ENCODE results near the gene PTP4A1. TPM values are rescaled to one million over a fixed set of nuclear protein-coding genes. Genes with fewer than 3 reads are reported as not detected.

Gene PTP4A1
- total and polyA plus RNA-seq, 2 of the 13 experiments (the other 11 are each of a cell fraction or from before 2014, with no cell fraction given), result 141 to 376 TPM

- no peak for TF ChIP-seq CBX1 (IDR thresholded peaks at IDR 0.05; ENCODE audit: low read depth)
- TF ChIP-seq SMARCE1 (IDR thresholded peaks at IDR 0.05; ENCODE audit: borderline replicate concordance), result no peak
- TF ChIP-seq PHF8 (CRISPR knock-in tag; IDR thresholded peaks at IDR 0.05), result peak; percentile 15; the same call in 1 of the 2 replicates
- peak; percentile 48 for TF ChIP-seq ZNF781 (CRISPR knock-in tag; IDR thresholded peaks at IDR 0.05; ENCODE audit: borderline replicate concordance, not compliant biosample characterization)
- no peak for TF ChIP-seq ZNF605 (CRISPR knock-in tag; IDR thresholded peaks at IDR 0.05)
- TF ChIP-seq SOX5 (CRISPR knock-in tag; IDR thresholded peaks at IDR 0.05; ENCODE audit: borderline replicate concordance), result peak; percentile 53
- TF ChIP-seq CCDC6 (CRISPR knock-in tag; IDR thresholded peaks at IDR 0.05), result no peak
- TF ChIP-seq FOXC1 (CRISPR knock-in tag; IDR thresholded peaks at IDR 0.05; ENCODE audit: borderline replicate concordance), result no peak
- no peak for TF ChIP-seq ZNF891 (CRISPR knock-in tag; IDR thresholded peaks at IDR 0.05)
- TF ChIP-seq SCMH1 (CRISPR knock-in tag; IDR thresholded peaks at IDR 0.05; ENCODE audit: borderline replicate concordance), result no peak
- TF ChIP-seq ZNF619 (CRISPR knock-in tag; IDR thresholded peaks at IDR 0.05), result no peak
- TF ChIP-seq ZFP36L2 (CRISPR knock-in tag; IDR thresholded peaks at IDR 0.05), result no peak
- TF ChIP-seq NCOR1 (IDR thresholded peaks at IDR 0.05; ENCODE audit: borderline replicate concordance, low read length), result no peak
- TF ChIP-seq IKZF4 (CRISPR knock-in tag; IDR thresholded peaks at IDR 0.05; ENCODE audit: borderline replicate concordance, low read depth, not compliant biosample characterization), result peak; percentile 81
- TF ChIP-seq, protein P1, sequence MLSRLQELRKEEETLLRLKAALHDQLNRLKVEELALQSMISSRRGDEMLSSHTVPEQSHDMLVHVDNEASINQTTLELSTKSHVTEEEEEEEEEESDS (CRISPR knock-in tag; IDR thresholded peaks at IDR 0.05; ENCODE audit: borderline replicate concordance), result no peak
- peak; percentile 86; the same call in 1 of the 2 replicates for TF ChIP-seq IRF2 (CRISPR knock-in tag; IDR thresholded peaks at IDR 0.05)
- TF ChIP-seq ZKSCAN5 (CRISPR knock-in tag; IDR thresholded peaks at IDR 0.05), result no peak
- peak; percentile 82 for TF ChIP-seq ZEB1 (IDR thresholded peaks at IDR 0.05; ENCODE audit: insufficient replicate concordance, low read depth)
- no peak for TF ChIP-seq RFX5 (IDR thresholded peaks at IDR 0.05; ENCODE audit: low read depth, low read length)
- TF ChIP-seq SUZ12 (IDR thresholded peaks at IDR 0.05; ENCODE audit: low read depth, low read length), result no peak; the same call in 1 of the 2 replicates
- TF ChIP-seq ZNF143 (CRISPR knock-in tag; IDR thresholded peaks at IDR 0.05), result peak; percentile 91
- 0 out of 2 replicates have a peak, but pooled peaks have one; percentile 2 for TF ChIP-seq RFXANK (CRISPR knock-in tag; IDR thresholded peaks at IDR 0.05)
- peak; percentile 30; the same call in 1 of the 2 replicates for TF ChIP-seq SRF (IDR thresholded peaks at IDR 0.05; ENCODE audit: low read depth, low read length)
- TF ChIP-seq DPF2 (CRISPR knock-in tag; IDR thresholded peaks at IDR 0.05; ENCODE audit: borderline replicate concordance, low read depth), result no peak
- TF ChIP-seq, protein P2, sequence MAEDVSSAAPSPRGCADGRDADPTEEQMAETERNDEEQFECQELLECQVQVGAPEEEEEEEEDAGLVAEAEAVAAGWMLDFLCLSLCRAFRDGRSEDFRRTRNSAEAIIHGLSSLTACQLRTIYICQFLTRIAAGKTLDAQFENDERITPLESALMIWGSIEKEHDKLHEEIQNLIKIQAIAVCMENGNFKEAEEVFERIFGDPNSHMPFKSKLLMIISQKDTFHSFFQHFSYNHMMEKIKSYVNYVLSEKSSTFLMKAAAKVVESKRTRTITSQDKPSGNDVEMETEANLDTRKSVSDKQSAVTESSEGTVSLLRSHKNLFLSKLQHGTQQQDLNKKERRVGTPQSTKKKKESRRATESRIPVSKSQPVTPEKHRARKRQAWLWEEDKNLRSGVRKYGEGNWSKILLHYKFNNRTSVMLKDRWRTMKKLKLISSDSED (CRISPR knock-in tag; IDR thresholded peaks at IDR 0.05), result no peak
- TF ChIP-seq ZNF720 (CRISPR knock-in tag; IDR thresholded peaks at IDR 0.05), result no peak; the same call in 1 of the 2 replicates
- TF ChIP-seq POGZ (CRISPR knock-in tag; IDR thresholded peaks at IDR 0.05), result peak; percentile 98
- TF ChIP-seq MNT (IDR thresholded peaks at IDR 0.05), result no peak
- no peak for TF ChIP-seq MBNL3 (CRISPR knock-in tag; conservative IDR thresholded peaks at IDR 0.05)
- no peak for TF ChIP-seq PRPF4 (IDR thresholded peaks at IDR 0.05; ENCODE audit: low read depth, low read length, poor library complexity, severe bottlenecking)
Observed at GRCh38 chr6:63598049-63599036, 26.1 kb downstream of the PTP4A1 start (continued).
